ENCODE data around the gene AGAP2.
"Not testable (repeated sequence)": the region's sequence is repeated elsewhere in the genome, so short reads cannot be mapped to it uniquely, and the experiment has no call there.

AGAP2 gene

DNA sequence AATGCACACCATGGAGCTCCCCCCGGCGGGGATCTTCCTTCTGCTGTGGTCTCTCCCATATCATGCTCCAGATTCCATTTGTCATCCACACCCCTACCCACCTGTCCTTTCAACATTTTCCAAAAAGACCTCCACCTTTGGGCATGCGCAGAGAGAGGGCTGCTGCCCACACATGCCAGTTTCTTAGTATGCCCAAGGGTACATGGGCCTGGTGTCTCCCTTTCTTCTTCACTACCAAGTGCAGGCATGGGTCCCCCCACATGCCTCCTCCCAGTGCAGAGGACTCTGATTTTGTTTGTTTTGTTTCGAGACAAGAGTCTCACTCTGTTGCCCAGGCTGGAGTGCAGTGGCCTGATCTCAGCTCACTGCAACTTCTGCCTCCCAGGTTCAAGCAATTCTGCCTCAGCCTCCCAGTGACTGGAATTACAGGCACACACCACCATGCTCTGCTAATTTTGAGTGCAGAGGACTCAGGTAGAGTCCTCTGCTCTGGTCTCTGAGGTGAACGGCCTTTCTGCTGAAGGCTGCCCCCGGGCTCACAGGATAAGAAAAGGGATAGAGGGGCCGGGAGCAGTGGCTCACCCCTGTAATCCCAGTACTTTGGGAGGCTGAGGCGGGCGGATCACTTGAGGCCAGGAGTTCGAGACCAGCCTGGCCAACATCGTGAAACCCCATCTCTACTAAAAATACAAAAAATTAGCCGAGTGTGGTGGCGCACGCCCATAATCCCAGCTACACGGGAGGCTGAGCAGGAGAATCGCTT lies 16.5 kb downstream of the AGAP2 start:
- not testable (repeated sequence) for DNase-seq

DNA sequence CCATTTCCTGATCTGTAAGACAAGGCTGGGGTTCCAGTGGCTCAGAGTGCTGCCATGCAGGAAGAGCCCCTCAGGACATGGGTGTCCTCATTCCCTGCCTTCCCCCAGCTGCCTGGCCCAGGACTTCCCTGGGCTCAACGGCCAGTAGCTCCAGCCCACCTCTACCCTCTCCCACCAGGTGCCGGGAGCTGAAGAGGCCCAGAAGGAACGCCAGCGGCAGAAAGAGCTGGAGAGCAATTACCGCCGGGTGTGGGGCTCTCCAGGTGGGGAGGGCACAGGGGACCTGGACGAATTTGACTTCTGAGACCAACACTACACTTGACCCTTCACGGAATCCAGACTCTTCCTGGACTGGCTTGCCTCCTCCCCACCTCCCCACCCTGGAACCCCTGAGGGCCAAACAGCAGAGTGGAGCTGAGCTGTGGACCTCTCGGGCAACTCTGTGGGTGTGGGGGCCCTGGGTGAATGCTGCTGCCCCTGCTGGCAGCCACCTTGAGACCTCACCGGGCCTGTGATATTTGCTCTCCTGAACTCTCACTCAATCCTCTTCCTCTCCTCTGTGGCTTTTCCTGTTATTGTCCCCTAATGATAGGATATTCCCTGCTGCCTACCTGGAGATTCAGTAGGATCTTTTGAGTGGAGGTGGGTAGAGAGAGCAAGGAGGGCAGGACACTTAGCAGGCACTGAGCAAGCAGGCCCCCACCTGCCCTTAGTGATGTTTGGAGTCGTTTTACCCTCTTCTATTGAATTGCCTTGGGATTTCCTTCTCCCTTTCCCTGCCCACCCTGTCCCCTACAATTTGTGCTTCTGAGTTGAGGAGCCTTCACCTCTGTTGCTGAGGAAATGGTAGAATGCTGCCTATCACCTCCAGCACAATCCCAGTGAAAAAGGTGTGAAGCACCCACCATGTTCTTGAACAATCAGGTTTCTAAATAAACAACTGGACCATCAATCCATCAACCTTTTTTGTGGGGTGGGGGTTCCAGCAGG lies 17.6 kb downstream of the AGAP2 start:
- DNase-seq, result no peak

DNA sequence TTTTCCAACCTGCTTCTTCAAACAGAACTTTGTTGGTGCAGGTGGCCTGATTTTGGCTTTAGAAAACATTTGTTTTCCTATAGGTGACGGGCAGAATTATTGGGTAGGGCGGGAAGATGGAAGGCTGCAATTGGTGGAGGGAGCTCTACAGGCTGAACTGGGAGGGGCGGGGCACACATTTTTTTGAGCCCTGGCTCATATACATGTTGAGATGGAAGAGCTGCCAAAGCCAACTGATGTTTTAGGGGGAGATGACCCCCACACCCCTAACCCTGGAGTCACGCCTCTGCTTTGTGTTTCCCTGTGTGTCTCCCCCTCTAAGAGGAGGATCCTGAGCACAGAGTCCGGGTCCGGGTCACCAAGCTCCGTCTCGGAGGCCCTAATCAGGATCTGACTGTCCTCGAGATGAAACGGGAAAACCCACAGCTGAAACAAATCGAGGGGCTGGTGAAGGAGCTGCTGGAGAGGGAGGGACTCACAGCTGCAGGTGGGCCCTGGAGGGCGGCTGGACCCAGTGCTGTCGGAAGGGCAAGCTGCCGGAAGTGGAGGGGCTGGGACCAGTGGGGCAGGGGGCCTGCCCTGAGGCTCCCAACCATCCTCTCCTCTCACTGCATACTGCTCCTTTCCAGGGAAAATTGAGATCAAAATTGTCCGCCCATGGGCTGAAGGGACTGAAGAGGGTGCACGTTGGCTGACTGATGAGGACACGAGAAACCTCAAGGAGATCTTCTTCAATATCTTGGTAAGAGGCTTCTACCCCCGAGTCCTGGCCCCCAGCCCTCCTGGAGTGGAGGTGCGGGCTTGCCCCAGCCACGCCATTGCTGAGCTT lies 18.6 kb downstream of the AGAP2 start:
- no peak for DNase-seq

DNA sequence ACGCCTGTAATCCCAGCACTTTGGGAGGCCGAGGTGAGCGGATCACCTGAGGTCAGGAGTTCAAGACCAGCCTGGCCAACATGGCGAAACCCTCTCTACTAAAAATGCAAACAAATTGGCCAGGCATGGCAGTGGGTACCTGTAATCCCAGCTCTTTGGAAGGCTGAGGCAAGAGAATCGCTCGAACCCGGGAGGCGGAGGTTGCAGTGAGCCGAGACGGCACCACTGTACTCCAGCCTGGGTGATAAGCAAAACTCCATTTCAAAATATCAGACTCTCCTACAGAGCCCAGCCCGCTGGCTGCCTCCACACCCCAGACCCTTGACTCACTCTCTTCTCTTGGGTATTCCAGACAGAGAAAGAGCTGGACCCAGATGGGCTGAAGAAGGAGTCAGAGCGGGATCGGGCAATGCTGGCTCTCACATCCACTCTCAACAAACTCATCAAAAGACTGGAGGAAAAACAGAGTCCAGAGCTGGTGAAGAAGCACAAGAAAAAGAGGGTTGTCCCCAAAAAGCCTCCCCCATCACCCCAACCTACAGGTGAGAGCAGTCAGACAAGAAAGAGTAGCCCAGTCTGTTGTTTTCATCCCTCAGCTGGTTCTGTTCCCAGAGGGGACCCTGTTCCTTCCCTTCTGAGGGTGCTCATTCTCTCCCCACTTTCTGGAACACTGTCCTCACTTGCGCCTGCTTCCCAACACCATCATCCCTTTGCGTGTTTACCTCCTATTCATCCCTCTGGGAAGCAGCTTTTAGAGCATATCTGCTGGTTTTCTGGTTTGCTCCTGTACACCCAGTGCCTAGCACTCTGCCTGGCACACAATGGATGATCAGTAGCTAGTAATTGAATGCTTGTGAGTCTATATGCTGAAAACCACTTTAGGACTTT lies 19.7 kb downstream of the AGAP2 start:
- DNase-seq, result no peak

DNA sequence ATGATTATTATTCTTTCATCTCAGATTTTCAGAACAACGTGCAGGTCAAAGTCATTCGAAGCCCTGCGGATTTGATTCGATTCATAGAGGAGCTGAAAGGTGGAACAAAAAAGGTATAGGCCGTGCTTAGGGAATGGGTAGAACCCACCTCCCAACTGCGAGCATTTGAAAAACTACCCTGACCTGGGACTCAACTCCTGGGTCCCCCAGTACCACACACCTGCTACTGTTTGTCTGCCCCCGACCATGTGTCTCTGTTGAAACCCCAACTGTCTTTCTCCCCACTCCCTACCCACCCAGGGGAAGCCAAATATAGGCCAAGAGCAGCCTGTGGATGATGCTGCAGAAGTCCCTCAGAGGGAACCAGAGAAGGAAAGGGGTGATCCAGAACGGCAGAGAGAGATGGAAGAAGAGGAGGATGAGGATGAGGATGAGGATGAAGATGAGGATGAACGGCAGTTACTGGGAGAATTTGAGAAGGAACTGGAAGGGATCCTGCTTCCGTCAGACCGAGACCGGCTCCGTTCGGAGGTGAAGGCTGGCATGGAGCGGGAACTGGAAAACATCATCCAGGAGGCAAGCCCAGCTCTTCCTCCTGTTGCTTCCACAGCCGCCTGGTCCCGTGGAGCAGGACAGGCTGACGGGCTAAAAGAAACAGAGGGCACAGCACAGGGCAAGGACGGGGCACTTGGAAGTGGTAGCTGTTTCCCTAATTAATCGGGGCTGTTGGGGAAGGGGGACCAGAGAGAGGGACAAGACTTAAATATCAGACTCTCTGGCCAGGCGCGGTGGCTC lies 20.5 kb downstream of the AGAP2 start:
- DNase-seq, result no peak

DNA sequence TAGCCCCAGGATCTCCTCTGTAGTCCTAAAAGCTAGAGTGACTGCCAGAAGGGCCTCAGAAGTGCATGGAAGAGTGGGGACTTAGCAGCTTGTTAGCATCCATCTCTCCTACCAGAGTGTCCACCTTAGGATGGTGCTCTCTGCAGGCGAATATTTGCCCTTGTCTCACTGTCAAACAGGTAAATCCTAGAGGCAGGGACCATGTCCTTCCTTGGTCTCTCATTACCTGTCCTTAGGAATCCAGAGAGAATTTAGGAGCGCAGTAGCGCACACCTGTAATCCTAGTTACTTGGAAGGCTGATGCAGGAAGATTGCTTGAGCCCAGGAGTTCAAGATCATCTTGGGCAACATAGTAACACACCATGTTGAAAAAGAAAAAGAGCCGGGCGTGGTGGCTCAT lies 21.4 kb downstream of the AGAP2 start:
- DNase-seq, result no peak

DNA sequence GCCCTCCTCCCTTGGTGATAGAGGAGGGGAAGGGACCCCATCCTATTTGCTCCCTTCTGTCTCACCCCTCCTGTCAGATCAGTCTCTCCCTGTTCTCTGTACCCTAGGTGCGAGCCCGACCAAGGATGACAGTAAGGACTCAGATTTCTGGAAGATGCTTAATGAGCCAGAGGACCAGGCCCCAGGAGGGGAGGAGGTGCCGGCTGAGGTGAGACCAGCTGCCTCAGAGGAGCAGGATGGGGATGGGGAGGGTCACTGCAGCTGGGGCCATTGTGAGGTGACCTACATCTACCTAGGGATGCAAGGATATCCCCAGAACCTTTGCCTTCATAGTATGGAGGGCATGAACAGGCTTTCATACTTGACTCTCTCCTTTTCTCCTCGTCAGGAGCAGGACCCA lies 22.2 kb downstream of the AGAP2 start:
- no peak for DNase-seq

DNA sequence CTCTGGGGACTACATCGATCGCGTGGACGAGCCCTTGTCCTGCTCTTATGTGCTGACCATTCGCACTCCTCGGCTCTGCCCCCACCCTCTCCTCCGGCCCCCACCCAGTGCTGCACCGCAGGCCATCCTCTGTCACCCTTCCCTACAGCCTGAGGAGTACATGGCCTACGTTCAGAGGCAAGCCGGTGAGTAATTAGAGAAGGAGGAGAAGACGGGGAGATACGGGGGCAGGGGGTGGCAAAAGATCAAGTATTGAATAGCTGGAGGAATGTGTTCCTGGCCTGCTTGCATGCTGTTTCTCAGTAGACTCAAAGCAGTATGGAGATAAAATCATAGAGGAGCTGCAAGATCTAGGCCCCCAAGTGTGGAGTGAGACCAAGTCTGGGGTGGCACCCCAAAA lies 22.8 kb downstream of the AGAP2 start:
- no peak for DNase-seq

DNA sequence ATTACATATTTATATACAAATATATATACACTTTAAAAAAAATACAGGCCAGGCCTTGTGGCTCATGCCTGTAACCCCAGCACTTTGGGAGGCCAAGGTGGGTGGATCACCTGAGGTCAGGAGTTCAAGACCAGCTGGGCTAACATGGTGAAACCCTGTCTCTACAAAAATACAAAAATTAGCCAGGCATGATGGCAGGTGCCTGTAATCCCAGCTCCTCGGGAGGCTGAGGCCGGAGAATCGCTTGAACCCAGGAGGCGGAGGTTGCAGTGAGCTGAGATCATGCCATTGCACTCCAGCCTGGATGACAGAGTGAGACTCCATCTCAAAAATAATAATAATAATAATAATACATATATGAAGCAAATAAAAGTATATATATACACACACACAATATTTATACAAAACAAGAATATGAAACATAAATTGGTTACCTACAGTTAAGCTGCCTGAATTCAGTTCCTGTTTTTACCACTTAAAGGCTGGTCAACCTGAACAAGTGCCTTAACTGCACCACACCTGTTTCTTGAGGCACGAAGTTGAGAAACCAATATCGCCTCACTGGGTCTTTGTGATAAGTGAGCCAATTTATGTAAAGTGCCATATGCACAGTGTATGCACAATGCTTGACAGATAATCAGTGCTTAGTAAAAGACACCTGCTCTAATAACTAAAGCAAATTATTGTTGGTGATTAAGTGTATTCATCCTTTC lies 23.4 kb downstream of the AGAP2 start:
- not testable (repeated sequence) for DNase-seq

DNA sequence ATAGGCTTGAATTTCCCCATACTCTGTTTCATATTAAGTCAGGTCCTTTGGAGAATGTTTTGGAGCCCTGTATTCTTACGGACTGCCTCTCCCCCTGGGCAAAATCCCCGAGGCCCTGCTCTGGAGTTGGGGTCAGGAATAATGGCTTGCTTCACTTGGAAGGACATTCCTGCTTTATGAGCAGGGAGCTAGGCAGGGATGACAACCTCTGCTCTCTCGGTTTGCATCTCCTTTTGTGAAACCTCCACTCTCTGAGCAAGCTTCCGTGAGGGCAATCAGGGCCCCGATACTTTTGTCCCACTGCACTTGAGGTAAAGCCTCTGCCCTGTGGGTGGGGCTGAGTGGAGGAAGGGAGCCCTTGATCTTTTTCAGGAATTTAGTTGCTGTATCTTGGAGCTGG lies 25.3 kb downstream of the AGAP2 start:
- no peak for DNase-seq

DNA sequence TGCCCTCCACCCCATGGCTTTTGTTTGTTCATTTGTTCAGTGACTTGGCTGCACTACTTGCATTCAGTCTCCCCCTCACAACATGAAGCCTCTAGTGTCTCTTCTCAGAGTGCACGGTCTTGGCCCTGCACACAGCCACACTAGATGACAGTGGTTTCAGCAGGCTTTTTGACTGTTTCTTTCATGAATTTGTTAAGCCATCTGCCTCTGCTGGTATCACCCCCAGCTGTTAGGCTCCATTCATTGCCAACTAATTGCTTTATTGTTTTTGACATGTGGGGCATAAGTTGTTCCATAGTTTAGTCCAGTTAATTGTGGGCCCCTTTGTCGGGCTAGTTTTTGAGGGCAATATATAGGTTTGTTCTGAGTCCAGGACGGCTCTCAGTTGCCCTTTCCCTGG lies 25.8 kb downstream of the AGAP2 start:
- DNase-seq, result no peak

DNA sequence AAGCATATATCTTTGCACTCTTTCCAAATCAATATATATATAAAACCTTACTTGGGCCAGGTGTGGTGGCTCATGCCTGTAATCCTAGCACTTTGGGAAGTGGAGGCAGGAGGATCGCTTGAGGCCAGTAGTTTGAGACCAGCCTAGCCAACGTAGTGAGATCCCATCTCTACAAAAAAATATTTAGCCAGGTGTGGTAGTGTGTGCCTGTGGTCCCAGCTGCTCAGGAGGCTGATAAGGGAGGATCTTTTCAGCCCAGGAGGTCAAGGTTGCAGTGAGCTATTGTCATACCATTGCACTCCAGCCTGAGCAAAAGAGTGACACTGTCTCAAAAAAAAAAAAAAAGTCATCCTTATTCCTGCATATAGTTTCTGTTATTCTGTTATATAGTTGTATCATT lies 30.2 kb downstream of the AGAP2 start:
- DNase-seq, result no peak

DNA sequence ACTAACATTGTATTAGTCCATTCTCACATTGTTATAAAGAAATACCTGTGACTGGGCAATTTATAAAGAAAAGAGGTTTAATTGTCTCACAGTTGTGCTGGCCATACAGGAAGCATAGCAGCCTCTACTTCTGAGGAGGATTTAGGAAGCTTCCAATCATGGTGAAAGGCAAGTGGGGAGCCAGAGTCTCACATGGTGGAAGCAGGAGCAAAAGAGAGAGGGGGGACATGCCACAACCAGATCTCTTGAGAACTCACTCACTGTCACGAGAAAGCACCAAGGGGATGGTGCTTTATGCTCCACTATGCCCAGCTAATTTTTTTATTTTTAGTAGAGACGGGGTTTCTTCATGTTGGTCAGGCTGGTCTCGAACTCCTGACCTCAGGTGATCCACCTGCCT lies 31.3 kb downstream of the AGAP2 start:
- DNase-seq, result no peak

DNA sequence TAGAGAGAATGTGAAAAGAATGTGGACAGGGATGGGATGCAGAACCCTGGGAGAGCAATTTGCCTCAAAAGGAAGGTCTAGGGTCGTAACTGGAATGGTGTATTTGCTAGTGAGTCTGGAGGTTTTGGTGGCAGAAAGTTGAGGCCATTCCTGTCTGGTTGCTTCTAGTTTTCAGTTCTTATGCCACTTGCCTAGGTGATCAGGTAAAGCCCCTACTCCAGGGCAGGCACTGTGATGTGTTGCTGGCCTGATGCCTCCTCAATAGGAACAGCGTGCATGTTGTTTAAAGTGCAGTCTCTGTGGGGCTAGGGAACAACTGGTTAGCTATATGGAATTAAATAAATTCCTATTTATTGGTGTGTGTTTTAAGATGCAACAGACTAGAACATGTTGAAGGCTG lies 38.2 kb downstream of the AGAP2 start:
- no peak for DNase-seq

DNA sequence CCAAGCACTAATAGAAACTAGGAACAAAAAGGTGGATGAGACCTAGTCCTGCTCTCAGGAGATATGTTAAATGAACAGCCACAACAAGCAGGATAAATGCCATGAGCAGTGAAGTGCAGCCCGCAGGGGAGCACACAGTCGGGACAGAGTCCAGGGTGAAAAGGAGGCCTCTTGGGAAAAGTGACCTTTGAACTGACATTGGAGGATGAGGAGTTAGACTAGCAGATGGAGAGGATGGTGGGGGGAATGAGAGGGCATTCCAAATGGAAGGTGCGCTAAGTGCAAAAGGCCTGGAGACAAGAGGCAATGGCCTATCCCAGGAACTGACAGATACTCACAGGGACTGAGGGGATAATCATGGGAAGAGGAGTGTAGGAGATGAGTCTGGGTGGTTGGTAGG lies 40.1 kb downstream of the AGAP2 start:
- no peak for DNase-seq

DNA sequence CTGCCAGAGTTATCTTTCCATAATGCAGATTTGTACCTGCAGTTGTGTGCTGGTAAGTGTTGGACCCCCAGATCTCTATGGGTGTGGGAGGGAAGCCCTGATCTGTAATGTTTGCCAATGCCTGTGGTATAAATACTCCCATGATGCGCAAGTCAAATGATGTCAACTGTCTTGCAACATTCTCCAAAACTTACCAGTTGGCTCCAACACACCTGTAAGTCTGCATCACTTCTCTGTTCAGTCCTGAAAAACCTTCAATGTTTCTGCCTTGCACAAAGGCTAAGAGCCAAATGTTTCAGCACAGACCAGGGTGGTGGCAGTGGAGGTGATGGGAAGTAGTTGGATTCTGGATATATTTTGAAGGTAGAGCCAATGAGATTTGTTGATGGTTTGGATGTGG lies 41.5 kb downstream of the AGAP2 start:
- DNase-seq, result no peak

DNA sequence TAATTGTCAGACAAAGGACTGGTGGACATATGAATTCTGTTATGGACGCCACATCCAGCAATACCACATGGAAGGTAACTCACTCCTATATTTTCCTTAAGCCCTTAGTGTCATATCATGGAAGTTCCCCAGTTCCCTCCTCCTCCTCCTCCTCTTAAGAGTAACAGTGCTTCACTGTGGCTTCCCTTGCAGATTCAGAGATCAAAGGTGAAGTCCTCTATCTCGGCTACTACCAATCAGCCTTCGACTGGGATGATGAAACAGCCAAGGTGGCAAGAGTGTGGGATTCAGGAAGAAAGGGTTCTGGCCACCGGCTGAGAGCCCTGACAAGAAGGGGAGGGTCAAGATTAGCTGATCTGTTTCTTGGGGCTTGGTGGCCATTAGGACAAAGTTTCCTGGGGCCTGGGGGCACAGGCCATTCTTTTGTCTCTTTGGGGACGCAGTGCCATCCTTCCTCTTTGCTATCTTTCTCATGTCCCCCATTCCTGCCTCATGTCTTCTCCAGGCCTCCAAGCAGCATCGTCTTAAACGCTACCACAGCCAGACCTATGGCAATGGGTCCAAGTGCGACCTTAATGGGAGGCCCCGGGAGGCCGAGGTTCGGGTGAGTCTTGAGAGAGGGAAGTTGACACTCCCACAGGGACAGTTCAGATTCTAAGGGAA lies 42.6 kb downstream of the AGAP2 start:
- DNase-seq, result no peak

DNA sequence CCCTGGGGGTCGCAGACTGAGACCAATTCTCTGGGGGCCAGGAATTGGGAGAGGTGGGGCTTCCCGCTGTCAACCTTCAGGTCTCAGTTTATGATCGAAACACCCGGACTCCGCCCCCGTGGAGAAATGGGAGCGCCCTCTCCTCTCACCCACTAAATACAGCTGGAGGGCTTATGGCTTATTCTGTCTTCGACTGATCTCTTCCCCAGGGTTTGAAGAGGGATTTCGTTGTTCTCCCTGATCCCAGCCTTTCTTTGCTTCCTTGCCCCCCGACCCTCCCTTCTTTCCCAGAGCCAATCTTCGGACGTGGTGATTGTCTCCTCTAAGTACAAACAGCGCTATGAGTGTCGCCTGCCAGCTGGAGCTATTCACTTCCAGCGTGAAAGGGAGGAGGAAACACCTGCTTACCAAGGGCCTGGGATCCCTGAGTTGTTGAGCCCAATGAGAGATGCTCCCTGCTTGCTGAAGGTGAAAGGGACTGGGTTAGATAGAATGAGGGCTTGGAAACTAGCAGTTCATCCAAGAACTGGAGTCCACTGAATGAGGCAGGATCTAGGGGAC lies 44.0 kb downstream of the AGAP2 start:
- DNase-seq, result no peak

DNA sequence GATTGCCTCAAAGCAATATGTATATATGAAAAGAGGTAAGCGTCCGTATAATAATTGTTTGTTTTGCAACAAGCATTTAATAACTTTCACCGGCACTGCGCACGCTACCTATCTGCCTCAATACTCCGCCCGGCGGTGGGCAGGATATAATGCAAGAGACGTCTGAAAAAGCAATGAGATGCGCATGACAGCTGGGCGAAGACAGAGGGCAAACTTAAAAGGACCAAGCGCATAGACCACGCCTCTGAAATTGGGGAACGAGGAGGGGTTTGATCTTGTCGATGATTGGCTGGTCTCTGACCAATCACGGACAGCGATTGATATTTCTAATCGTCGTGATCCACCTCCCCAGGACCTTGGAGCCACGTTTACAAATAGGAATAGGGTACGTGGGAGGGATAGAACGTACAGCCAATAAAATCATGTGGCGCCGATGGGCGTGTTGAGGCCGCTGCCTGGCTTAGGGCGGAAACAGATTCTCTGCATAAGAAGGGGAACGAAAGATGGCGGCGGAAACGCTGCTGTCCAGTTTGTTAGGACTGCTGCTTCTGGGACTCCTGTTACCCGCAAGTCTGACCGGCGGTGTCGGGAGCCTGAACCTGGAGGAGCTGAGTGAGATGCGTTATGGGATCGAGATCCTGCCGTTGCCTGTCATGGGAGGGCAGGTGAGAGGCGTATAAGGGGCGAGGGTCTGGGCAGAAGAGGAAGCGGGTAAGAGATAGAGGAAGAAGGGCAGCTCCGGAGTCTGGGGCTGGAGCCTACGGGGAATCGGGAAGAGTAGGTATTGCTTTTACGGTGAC lies 44.7 kb downstream of the AGAP2 start, which contains the start of gene OS9:
OS9 (plus strand) TSS at position 474 of the 800 bp plus-strand sequence; CDS start at position 504, 30 bp downstream.
- peak; percentile 90 to 100 (median 97) for DNase-seq

Data from T-helper 1 cell (primary cell).